HG03039 (cell line): ENCODE results near the gene PPIF.

ENCODE experiments used
- ATAC-seq: cut with Tn5 transposase; IDR thresholded peaks from one replicate; pipeline ENCODE4 v1.9.1; 2021; ENCODE audit warnings: mild to moderate bottlenecking, moderate library complexity; ENCODE audit not compliant: unreplicated experiment

PPIF gene

GRCh38 chr10:79347226-79347893 lies at the start of gene PPIF:
PPIF (plus strand) TSS chr10:79347469; CDS start chr10:79347549, 80 bp downstream.
- peak; percentile 85 for ATAC-seq

GRCh38 chr10:79298403-79299244 lies 48.6 kb upstream of the PPIF start:
- no peak for ATAC-seq

- ATAC-seq = no peak
Observed at GRCh38 chr10:79299397-79300241, 47.6 kb upstream of the PPIF start.

- ATAC-seq = no peak
Observed at GRCh38 chr10:79300711-79301110, 46.6 kb upstream of the PPIF start.

GRCh38 chr10:79301754-79302530 lies 45.3 kb upstream of the PPIF start:
- ATAC-seq = no peak

GRCh38 chr10:79303631-79304478 lies 43.4 kb upstream of the PPIF start:
- no peak for ATAC-seq

- no peak for ATAC-seq
Observed at GRCh38 chr10:79304479-79305087, 42.7 kb upstream of the PPIF start.

- no peak for ATAC-seq
Observed at GRCh38 chr10:79305515-79305914, 41.8 kb upstream of the PPIF start.

- no peak for ATAC-seq
Observed at GRCh38 chr10:79305988-79306387, 41.3 kb upstream of the PPIF start.

GRCh38 chr10:79306644-79307220 lies 40.5 kb upstream of the PPIF start:
- no peak for ATAC-seq

GRCh38 chr10:79308016-79308415 lies 39.3 kb upstream of the PPIF start:
- ATAC-seq = no peak

GRCh38 chr10:79308969-79309665 lies 38.2 kb upstream of the PPIF start:
- ATAC-seq = no peak

GRCh38 chr10:79310200-79310865 lies 36.9 kb upstream of the PPIF start:
- no peak for ATAC-seq

GRCh38 chr10:79310911-79311573 lies 36.2 kb upstream of the PPIF start:
- ATAC-seq = no peak

- no peak for ATAC-seq
Observed at GRCh38 chr10:79311581-79312407, 35.5 kb upstream of the PPIF start.

- no peak for ATAC-seq
Observed at GRCh38 chr10:79312601-79313187, 34.6 kb upstream of the PPIF start.
